Uterus (tissue), 4 donors: ENCODE data around the gene SETD6. TPM values are rescaled to one million over a fixed set of nuclear protein-coding genes. Genes with fewer than 3 reads are reported as not detected.

Source experiments
- DNase-seq, 2 donors: peaks; one replicate each; pipeline ENCODE4 v3.0.0-alpha.2; 2019 to 2020
- H3K27ac ChIP-seq, 2 donors: fragments of 200-600 bp; sonication (generic); 1 replicate in 1 of 2; 2 replicates in 1 of 2; pipeline ENCODE4 v1.5.1; 2016 to 2018
- H3K27me3 ChIP-seq, 2 donors: fragments of 200-600 bp; sonication (generic); one replicate each; pipeline ENCODE4 v1.5.1; 2018 to 2019; ENCODE audit warnings: control low read depth in 1 of 2
- H3K36me3 ChIP-seq, 2 donors: fragments of 200-600 bp; sonication (generic); one replicate each; pipeline ENCODE4 v1.5.1; 2019; ENCODE audit warnings: control low read depth in 1 of 2
- H3K4me1 ChIP-seq, 2 donors: fragments of 200-600 bp; sonication (generic); one replicate each; pipeline ENCODE4 v1.5.1; 2018 to 2019; ENCODE audit warnings: control low read depth in 1 of 2
- H3K4me3 ChIP-seq, 2 donors: fragments of 200-600 bp; sonication (generic); 1 replicate in 1 of 2; 2 replicates in 1 of 2; pipeline ENCODE4 v1.5.1; 2018 to 2019; ENCODE audit warnings: mild to moderate bottlenecking in 1 of 2
- H3K9me3 ChIP-seq, 2 donors: fragments of 200-600 bp; sonication (generic); one replicate each; pipeline ENCODE4 v1.5.1; 2019; ENCODE audit warnings: control low read depth in 1 of 2
- POLR2A ChIP-seq, 2 donors: fragments of 450-650 bp; IDR thresholded peaks; one replicate each; pipeline ENCODE4 v1.6.1; 2016; ENCODE audit warnings: antibody characterized with exemption in 2 of 2, mild to moderate bottlenecking in 1 of 2, moderate library complexity in 1 of 2
- intact Hi-C: fragments of 100-400 bp; cut with DNase I; formaldehyde crosslinking; loops from one replicate; pipeline ENCODE4 v1.15.1; 2023; ENCODE audit warnings: low total_unique reads
- total RNA-seq, 4 donors: library from RNA; depleted of rRNA in 3 of 4; stranded (reverse); fragments of >200 nt in 3 of 4; gene quantifications; one replicate each; pipeline versions ENCODE4 v1.1.0 to v1.2.4, GENCODE V29; 2014 to 2023
- TF ChIP-seq, protein P1 (sequence below), 4 experiments: fragments of 200-600 bp in 2 of 4; fragments of 450-650 bp in 2 of 4; sonication (generic) in 2 of 4; IDR thresholded peaks; one replicate each; pipeline ENCODE4 v1.5.1; 2016 to 2019; ENCODE audit warnings: antibody characterized with exemption in 4 of 4, mild to moderate bottlenecking in 2 of 4, moderate library complexity in 1 of 4
- donor health status: DM: yes; HTN: yes; CAD: no.

SETD6 gene
- total RNA-seq, 4 donors from 2014 or later, result 22.4 to 157 (median 43.0) TPM

DNA sequence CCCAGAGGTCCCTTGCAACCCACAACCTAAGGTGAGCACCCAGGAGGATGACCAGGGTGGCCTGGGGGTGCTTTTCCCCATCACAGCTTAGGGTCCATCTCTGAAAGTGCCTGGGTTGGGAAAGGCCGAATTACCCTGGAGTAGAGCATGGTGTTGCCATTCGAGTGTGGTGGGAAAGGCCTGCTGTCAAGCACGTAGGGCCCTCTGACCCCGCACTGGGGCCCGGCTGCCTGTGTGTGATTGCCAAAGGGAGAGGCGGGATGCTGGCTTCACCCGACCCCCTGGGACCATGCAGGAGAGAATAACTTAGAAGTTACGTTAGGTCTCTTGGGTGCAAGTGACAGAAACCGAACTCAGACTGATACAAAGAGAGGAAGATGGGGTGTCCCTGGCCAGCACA lies 43.1 kb upstream of the SETD6 start:
- no peak for TF ChIP-seq POLR2A (IDR thresholded peaks at IDR 0.05)
- TF ChIP-seq, protein P1, sequence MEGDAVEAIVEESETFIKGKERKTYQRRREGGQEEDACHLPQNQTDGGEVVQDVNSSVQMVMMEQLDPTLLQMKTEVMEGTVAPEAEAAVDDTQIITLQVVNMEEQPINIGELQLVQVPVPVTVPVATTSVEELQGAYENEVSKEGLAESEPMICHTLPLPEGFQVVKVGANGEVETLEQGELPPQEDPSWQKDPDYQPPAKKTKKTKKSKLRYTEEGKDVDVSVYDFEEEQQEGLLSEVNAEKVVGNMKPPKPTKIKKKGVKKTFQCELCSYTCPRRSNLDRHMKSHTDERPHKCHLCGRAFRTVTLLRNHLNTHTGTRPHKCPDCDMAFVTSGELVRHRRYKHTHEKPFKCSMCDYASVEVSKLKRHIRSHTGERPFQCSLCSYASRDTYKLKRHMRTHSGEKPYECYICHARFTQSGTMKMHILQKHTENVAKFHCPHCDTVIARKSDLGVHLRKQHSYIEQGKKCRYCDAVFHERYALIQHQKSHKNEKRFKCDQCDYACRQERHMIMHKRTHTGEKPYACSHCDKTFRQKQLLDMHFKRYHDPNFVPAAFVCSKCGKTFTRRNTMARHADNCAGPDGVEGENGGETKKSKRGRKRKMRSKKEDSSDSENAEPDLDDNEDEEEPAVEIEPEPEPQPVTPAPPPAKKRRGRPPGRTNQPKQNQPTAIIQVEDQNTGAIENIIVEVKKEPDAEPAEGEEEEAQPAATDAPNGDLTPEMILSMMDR (IDR thresholded peaks at IDR 0.05), result no peak
- intact Hi-C loops, result no loop called here

DNA sequence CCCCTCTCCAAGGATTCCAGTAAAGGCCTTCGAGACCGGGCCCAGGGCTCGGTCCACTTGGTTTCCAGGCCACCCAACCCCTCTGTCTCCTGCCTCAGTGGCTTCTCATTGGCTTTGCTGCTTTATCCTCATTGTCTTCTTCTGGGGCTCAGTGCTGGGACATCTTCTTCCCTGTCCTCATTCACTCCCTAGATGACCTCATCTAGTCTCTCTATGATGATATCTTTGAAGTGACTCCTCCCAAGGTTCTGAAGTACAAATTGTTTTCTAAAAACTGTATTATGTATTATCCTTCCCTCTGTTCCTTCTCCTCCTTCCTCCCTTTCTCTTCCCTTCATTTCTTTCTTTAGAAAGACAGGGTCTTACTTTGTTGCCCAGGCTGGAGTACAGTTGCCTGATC lies 42.5 kb upstream of the SETD6 start:
- no peak for DNase-seq
- TF ChIP-seq POLR2A (IDR thresholded peaks at IDR 0.05), result no peak
- TF ChIP-seq, protein P1 (IDR thresholded peaks at IDR 0.05), result no peak
- H3K4me3 ChIP-seq, result no peak overlapping the region
- H3K4me1 ChIP-seq, result no peaks in the 10 kb centered on the region
- no peaks in the 10 kb centered on the region for H3K36me3 ChIP-seq
- no peak overlapping the region for H3K27ac ChIP-seq
- H3K9me3 ChIP-seq, result no peaks in the 10 kb centered on the region
- H3K27me3 ChIP-seq, result no peaks in the 10 kb centered on the region
- intact Hi-C loops, result no loop called here

More for the DNA sequence above, 43.1 kb upstream of the SETD6 start:
- no peak for DNase-seq
- H3K4me3 ChIP-seq, result no peak overlapping the region
- H3K27me3 ChIP-seq, result no peaks in the 10 kb centered on the region
- H3K4me1 ChIP-seq, result no peaks in the 10 kb centered on the region
- H3K27ac ChIP-seq, result no peak overlapping the region
- no peaks in the 10 kb centered on the region for H3K9me3 ChIP-seq
- H3K36me3 ChIP-seq, result no peaks in the 10 kb centered on the region

GRCh38 chr16:58474296-58474695 lies 41.0 kb upstream of the SETD6 start:
- no peaks in the 10 kb centered on the region for H3K9me3 ChIP-seq
- H3K27ac ChIP-seq, result no peak overlapping the region
- H3K27me3 ChIP-seq, result no peaks in the 10 kb centered on the region
- no peaks in the 10 kb centered on the region for H3K4me1 ChIP-seq
- no peak overlapping the region for H3K4me3 ChIP-seq
- intact Hi-C loops, result no loop called here
- no peak for TF ChIP-seq POLR2A (IDR thresholded peaks at IDR 0.05)
- TF ChIP-seq, protein P1 (IDR thresholded peaks at IDR 0.05), result no peak
- H3K36me3 ChIP-seq, result no peaks in the 10 kb centered on the region
- no peak for DNase-seq

- intact Hi-C loops, result no loop called here
- Histone ChIP-seq H3K4me1 (no peaks in the 10 kb centered on the region), H3K4me3 (no peak overlapping the region), H3K36me3 (no peaks in the 10 kb centered on the region), H3K27ac (peak overlapping the region in 1 of 2 donors; percentile 10), H3K27me3 (no peaks in the 10 kb centered on the region), H3K9me3 (no peaks in the 10 kb centered on the region)
- DNase-seq, result no peak
- no peak for TF ChIP-seq POLR2A (IDR thresholded peaks at IDR 0.05)
- TF ChIP-seq, protein P1 (IDR thresholded peaks at IDR 0.05), result no peak
These were observed 40.2 kb upstream of the SETD6 start for GRCh38 chr16:58475091-58475619.

DNA sequence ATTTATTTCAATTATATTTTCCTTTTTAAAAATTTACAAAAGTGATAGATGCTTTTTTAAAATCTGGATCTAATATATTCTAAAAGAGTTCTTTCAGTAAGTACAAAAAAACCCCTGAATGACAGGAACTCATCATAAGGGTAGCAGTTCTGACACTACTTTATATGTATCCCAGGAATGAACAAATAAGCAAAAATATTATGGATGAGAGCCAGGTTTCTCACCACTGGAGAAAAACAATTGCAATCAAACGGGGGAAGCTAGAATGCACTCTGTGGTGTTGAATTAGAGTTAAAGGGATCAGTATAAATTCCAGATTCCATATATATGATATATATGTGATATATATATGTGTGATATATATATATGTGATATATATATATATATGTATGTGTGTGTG lies 38.5 kb upstream of the SETD6 start:
- Histone ChIP-seq H3K27me3 (no peaks in the 10 kb centered on the region), H3K4me3 (no peak overlapping the region), H3K27ac (no peak overlapping the region), H3K4me1 (no peaks in the 10 kb centered on the region), H3K9me3 (no peaks in the 10 kb centered on the region), H3K36me3 (no peaks in the 10 kb centered on the region)
- intact Hi-C loops, result no loop called here
- DNase-seq, result no peak
- no peak for TF ChIP-seq POLR2A (IDR thresholded peaks at IDR 0.05)
- TF ChIP-seq, protein P1 (IDR thresholded peaks at IDR 0.05), result no peak
